HEK293 (cell line): ENCODE data around the gene GADD45GIP1.

ENCODE experiments used
- HOXD13 ChIP-seq: sonication (generic); formaldehyde crosslinking; IDR thresholded peaks from 2 replicates; pipeline ENCODE4 v1.8.0; 2022; ENCODE audit warnings: missing genetic modification reagents, borderline replicate concordance
- KLF16 ChIP-seq: fragments of 450-650 bp; formaldehyde crosslinking; IDR thresholded peaks from 2 replicates; pipeline ENCODE4 v1.5.1; 2017; ENCODE audit warnings: missing biosample characterization, missing genetic modification characterization
- OSR2 ChIP-seq: fragments of 450-650 bp; formaldehyde crosslinking; IDR thresholded peaks from 2 replicates; pipeline ENCODE4 v1.5.1; 2016; ENCODE audit warnings: missing biosample characterization, missing genetic modification characterization
- REPIN1 ChIP-seq: fragments of 450-650 bp; formaldehyde crosslinking; IDR thresholded peaks from 2 replicates; pipeline ENCODE4 v1.5.1; 2017; ENCODE audit warnings: missing biosample characterization, missing genetic modification characterization, low read depth
- YY2 ChIP-seq: fragments of 450-650 bp; formaldehyde crosslinking; IDR thresholded peaks from 2 replicates; pipeline ENCODE4 v1.5.1; 2016; ENCODE audit warnings: missing biosample characterization, missing genetic modification characterization
- ZNF10 ChIP-seq: fragments of 450-650 bp; formaldehyde crosslinking; IDR thresholded peaks from 2 replicates; pipeline ENCODE4 v1.5.1; 2017; ENCODE audit warnings: missing biosample characterization, missing genetic modification characterization
- ZNF112 ChIP-seq: fragments of 450-650 bp; formaldehyde crosslinking; IDR thresholded peaks from 2 replicates; pipeline ENCODE4 v1.5.0; 2017; ENCODE audit warnings: missing biosample characterization, missing genetic modification characterization
- ZNF132 ChIP-seq: fragments of 450-650 bp; formaldehyde crosslinking; IDR thresholded peaks from 2 replicates; pipeline ENCODE4 v1.5.1; 2017; ENCODE audit warnings: missing biosample characterization, missing genetic modification characterization, borderline replicate concordance
- ZNF175 ChIP-seq: fragments of 450-650 bp; formaldehyde crosslinking; IDR thresholded peaks from 2 replicates; pipeline ENCODE4 v1.5.1; 2016; ENCODE audit warnings: missing biosample characterization, missing genetic modification characterization
- ZNF221 ChIP-seq: fragments of 450-650 bp; formaldehyde crosslinking; IDR thresholded peaks from 2 replicates; pipeline ENCODE4 v1.5.1; 2017; ENCODE audit warnings: missing biosample characterization, missing genetic modification characterization, borderline replicate concordance
- ZNF274 ChIP-seq, 2 experiments: fragments of 200-500 bp in 1 of 2; fragments of 450-650 bp in 1 of 2; sonication (Bioruptor generic) in 1 of 2; formaldehyde crosslinking in 1 of 2; IDR thresholded peaks; 2 replicates each; pipeline versions ENCODE4 v1.5.1 to v1.6.1; 2014 to 2016; ENCODE audit warnings: borderline replicate concordance in 1 of 2, inconsistent platforms in 1 of 2, low read length in 1 of 2, missing biosample characterization in 1 of 2, missing genetic modification characterization in 1 of 2
- ZNF292 ChIP-seq: fragments of 450-650 bp; formaldehyde crosslinking; IDR thresholded peaks from 2 replicates; pipeline ENCODE4 v1.5.1; 2016; ENCODE audit warnings: low read depth, missing biosample characterization, missing genetic modification characterization, borderline replicate concordance
- ZNF571 ChIP-seq: fragments of 450-650 bp; formaldehyde crosslinking; IDR thresholded peaks from 2 replicates; pipeline ENCODE4 v1.5.0; 2017; ENCODE audit warnings: missing biosample characterization, missing genetic modification characterization
- ZNF629 ChIP-seq: fragments of 450-650 bp; formaldehyde crosslinking; IDR thresholded peaks from 2 replicates; pipeline ENCODE4 v1.5.1; 2017; ENCODE audit warnings: missing biosample characterization, missing genetic modification characterization
- ZNF658 ChIP-seq: fragments of 450-650 bp; formaldehyde crosslinking; IDR thresholded peaks from 2 replicates; pipeline ENCODE4; 2016; ENCODE audit warnings: missing biosample characterization, missing genetic modification characterization
- ZNF664 ChIP-seq: fragments of 450-650 bp; formaldehyde crosslinking; IDR thresholded peaks from 2 replicates; pipeline ENCODE4 v1.5.1; 2016; ENCODE audit warnings: missing biosample characterization, missing genetic modification characterization
- ZNF768 ChIP-seq: fragments of 450-650 bp; formaldehyde crosslinking; IDR thresholded peaks from 2 replicates; pipeline ENCODE4 v1.5.1; 2018; ENCODE audit warnings: missing biosample characterization, mild to moderate bottlenecking, missing genetic modification characterization
- ZNF792 ChIP-seq: fragments of 450-650 bp; formaldehyde crosslinking; IDR thresholded peaks from 2 replicates; pipeline ENCODE4 v1.5.1; 2016; ENCODE audit warnings: missing biosample characterization, missing genetic modification characterization
- ZNF837 ChIP-seq: fragments of 450-650 bp; formaldehyde crosslinking; IDR thresholded peaks from 2 replicates; pipeline ENCODE4 v1.5.1; 2016; ENCODE audit warnings: missing biosample characterization, missing genetic modification characterization
- ZXDB ChIP-seq: fragments of 450-650 bp; formaldehyde crosslinking; IDR thresholded peaks from 2 replicates; pipeline ENCODE4 v1.5.1; 2016; ENCODE audit warnings: missing biosample characterization, missing genetic modification characterization
- TF ChIP-seq, protein P1 (sequence below): fragments of 450-650 bp; formaldehyde crosslinking; IDR thresholded peaks from 2 replicates; pipeline ENCODE4 v1.5.1; 2016; ENCODE audit warnings: missing biosample characterization, missing genetic modification characterization
- TF ChIP-seq, protein P2 (sequence below): fragments of 450-650 bp; formaldehyde crosslinking; IDR thresholded peaks from 2 replicates; pipeline ENCODE4 v1.5.1; 2016; ENCODE audit warnings: missing biosample characterization, missing genetic modification characterization
- TF ChIP-seq, protein P3 (sequence below): fragments of 450-650 bp; formaldehyde crosslinking; IDR thresholded peaks from 2 replicates; pipeline ENCODE4 v1.5.1; 2016; ENCODE audit warnings: missing biosample characterization, missing genetic modification characterization
- TF ChIP-seq, protein P4 (sequence below): fragments of 450-650 bp; formaldehyde crosslinking; IDR thresholded peaks from 2 replicates; pipeline ENCODE4 v1.5.1; 2016; ENCODE audit warnings: missing biosample characterization, missing genetic modification characterization, borderline replicate concordance
- TF ChIP-seq, protein P5 (sequence below): fragments of 450-650 bp; formaldehyde crosslinking; IDR thresholded peaks from 2 replicates; pipeline ENCODE4 v1.5.1; 2016; ENCODE audit warnings: missing biosample characterization, missing genetic modification characterization

GADD45GIP1 gene

DNA sequence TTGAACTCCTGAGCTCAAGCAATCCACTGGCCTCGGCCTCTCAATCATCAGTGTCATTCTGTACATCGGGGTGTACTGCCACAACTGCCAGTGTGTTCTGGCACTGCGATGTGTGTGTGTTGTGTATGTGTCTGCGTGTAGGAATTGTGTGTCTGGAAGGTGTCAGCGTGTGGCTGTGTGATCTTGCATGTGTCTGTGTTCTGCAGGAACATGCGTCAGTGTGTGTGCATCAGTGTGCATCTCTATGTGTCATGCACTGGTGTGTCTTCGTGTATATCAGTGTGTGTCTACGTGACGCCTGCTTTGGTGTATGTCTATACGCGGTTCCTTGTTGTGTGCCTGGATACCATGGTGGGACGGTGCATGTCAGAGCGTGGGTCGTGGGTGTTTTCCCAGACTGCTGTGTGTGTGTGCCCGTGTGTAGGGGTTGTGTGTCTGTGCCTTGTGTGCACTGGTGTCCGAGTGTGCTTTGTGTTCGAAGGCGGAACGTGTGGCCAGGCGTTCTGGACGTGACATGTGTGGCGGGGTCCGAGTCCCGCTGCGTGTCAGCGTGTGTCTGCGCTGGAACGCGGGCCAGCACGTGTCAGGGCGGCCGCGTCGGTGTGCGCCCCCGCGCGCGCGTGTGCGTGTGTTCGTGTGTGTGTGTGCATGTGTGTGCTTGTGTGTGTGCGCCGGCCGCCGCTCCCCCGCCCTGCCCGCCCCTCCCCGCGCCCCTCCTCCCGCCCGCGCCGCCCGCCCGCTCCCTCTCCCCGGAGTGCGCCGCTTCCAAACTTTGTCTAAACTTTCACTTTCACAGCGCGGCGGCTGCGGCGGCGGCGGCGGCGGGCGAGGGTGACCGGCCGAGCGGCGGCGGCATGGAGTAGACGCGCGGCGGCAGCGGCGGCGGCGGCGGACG, 37.9 kb upstream of the GADD45GIP1 start, which contains the start of gene NFIX (continued):
- TF ChIP-seq OSR2: no peak
- TF ChIP-seq, protein P1, sequence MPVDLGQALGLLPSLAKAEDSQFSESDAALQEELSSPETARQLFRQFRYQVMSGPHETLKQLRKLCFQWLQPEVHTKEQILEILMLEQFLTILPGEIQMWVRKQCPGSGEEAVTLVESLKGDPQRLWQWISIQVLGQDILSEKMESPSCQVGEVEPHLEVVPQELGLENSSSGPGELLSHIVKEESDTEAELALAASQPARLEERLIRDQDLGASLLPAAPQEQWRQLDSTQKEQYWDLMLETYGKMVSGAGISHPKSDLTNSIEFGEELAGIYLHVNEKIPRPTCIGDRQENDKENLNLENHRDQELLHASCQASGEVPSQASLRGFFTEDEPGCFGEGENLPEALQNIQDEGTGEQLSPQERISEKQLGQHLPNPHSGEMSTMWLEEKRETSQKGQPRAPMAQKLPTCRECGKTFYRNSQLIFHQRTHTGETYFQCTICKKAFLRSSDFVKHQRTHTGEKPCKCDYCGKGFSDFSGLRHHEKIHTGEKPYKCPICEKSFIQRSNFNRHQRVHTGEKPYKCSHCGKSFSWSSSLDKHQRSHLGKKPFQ (tag by site-specific recombination): peak; percentile 93
- TF ChIP-seq ZNF664 (tag by site-specific recombination): no peak
- no peak for TF ChIP-seq ZNF10 (tag by site-specific recombination)
- TF ChIP-seq ZNF768 (tag by site-specific recombination): no peak
- no peak for TF ChIP-seq ZNF112 (tag by site-specific recombination)
- TF ChIP-seq ZNF629 (tag by site-specific recombination): no peak
- TF ChIP-seq, protein P2, sequence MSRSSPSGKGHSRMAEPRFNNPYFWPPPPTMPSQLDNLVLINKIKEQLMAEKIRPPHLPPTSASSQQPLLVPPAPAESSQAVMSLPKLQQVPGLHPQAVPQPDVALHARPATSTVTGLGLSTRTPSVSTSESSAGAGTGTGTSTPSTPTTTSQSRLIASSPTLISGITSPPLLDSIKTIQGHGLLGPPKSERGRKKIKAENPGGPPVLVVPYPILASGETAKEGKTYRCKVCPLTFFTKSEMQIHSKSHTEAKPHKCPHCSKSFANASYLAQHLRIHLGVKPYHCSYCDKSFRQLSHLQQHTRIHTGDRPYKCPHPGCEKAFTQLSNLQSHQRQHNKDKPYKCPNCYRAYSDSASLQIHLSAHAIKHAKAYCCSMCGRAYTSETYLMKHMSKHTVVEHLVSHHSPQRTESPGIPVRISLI (tag by site-specific recombination): no peak
- TF ChIP-seq ZNF175 (tag by site-specific recombination): no peak
- TF ChIP-seq, protein P3, sequence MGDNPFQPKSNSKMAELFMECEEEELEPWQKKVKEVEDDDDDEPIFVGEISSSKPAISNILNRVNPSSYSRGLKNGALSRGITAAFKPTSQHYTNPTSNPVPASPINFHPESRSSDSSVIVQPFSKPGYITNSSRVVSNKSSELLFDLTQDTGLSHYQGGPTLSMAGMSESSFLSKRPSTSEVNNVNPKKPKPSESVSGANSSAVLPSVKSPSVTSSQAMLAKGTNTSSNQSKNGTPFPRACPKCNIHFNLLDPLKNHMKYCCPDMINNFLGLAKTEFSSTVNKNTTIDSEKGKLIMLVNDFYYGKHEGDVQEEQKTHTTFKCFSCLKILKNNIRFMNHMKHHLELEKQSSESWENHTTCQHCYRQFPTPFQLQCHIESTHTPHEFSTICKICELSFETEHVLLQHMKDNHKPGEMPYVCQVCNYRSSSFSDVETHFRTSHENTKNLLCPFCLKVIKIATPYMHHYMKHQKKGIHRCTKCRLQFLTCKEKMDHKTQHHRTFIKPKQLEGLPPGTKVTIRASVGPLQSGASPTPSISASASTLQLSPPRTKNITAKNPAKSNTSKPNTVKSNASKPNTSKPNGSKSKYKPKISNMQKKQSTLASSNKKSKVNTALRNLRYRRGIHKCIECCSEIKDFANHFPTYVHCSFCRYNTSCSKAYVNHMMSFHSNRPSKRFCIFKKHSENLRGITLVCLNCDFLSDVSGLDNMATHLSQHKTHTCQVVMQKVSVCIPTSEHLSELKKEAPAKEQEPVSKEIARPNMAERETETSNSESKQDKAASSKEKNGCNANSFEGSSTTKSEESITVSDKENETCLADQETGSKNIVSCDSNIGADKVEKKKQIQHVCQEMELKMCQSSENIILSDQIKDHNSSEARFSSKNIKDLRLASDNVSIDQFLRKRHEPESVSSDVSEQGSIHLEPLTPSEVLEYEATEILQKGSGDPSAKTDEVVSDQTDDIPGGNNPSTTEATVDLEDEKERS (tag by site-specific recombination): no peak
- TF ChIP-seq REPIN1 (tag by site-specific recombination): 0 out of 2 replicates have a peak, but pooled peaks have one; percentile 56
- TF ChIP-seq ZNF658 (tag by site-specific recombination): no peak
- TF ChIP-seq YY2 (tag by site-specific recombination): peak; percentile 53; the same call in 1 of the 2 replicates
- TF ChIP-seq HOXD13 (CRISPR knock-in tag): no peak
- TF ChIP-seq, protein P4, sequence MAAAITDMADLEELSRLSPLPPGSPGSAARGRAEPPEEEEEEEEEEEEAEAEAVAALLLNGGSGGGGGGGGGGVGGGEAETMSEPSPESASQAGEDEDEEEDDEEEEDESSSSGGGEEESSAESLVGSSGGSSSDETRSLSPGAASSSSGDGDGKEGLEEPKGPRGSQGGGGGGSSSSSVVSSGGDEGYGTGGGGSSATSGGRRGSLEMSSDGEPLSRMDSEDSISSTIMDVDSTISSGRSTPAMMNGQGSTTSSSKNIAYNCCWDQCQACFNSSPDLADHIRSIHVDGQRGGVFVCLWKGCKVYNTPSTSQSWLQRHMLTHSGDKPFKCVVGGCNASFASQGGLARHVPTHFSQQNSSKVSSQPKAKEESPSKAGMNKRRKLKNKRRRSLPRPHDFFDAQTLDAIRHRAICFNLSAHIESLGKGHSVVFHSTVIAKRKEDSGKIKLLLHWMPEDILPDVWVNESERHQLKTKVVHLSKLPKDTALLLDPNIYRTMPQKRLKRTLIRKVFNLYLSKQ (tag by site-specific recombination): no peak
- TF ChIP-seq ZNF221 (tag by site-specific recombination): no peak
- TF ChIP-seq KLF16 (tag by site-specific recombination): peak; percentile 87
- no peak for TF ChIP-seq ZNF274 (IDR thresholded peaks at IDR 0.05; ENCODE audit: low read length)
- no peak for TF ChIP-seq ZNF274 (tag by site-specific recombination; IDR thresholded peaks at IDR 0.05; ENCODE audit: borderline replicate concordance)
- no peak for TF ChIP-seq ZNF292
- TF ChIP-seq, protein P5, sequence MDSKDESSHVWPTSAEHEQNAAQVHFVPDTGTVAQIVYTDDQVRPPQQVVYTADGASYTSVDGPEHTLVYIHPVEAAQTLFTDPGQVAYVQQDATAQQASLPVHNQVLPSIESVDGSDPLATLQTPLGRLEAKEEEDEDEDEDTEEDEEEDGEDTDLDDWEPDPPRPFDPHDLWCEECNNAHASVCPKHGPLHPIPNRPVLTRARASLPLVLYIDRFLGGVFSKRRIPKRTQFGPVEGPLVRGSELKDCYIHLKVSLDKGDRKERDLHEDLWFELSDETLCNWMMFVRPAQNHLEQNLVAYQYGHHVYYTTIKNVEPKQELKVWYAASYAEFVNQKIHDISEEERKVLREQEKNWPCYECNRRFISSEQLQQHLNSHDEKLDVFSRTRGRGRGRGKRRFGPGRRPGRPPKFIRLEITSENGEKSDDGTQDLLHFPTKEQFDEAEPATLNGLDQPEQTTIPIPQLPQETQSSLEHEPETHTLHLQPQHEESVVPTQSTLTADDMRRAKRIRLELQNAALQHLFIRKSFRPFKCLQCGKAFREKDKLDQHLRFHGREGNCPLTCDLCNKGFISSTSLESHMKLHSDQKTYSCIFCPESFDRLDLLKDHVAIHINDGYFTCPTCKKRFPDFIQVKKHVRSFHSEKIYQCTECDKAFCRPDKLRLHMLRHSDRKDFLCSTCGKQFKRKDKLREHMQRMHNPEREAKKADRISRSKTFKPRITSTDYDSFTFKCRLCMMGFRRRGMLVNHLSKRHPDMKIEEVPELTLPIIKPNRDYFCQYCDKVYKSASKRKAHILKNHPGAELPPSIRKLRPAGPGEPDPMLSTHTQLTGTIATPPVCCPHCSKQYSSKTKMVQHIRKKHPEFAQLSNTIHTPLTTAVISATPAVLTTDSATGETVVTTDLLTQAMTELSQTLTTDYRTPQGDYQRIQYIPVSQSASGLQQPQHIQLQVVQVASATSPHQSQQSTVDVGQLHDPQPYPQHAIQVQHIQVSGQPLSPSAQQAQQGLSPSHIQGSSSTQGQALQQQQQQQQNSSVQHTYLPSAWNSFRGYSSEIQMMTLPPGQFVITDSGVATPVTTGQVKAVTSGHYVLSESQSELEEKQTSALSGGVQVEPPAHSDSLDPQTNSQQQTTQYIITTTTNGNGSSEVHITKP (tag by site-specific recombination): peak; percentile 29; the same call in 1 of the 2 replicates
- no peak for TF ChIP-seq ZNF837 (tag by site-specific recombination)
- no peak for TF ChIP-seq ZXDB
- TF ChIP-seq ZNF132 (tag by site-specific recombination): no peak
- peak; percentile 79; the same call in 1 of the 2 replicates for TF ChIP-seq ZNF792 (tag by site-specific recombination)
- TF ChIP-seq ZNF571 (tag by site-specific recombination): no peak
